Mesenchymal stem cell (in vitro differentiated cells and primary cell): ENCODE measurements around the gene BNIP3.

Source experiments
- DNase-seq: peaks from one replicate; pipeline ENCODE4 v3.0.0-alpha.2; 2013
- H2AFZ ChIP-seq: one replicate; pipeline ENCODE4 v1.6.1; 2013; ENCODE audit warnings: low read depth, mild to moderate bottlenecking, control low read depth, inconsistent platforms, low read length, moderate library complexity
- H2AK5ac ChIP-seq: 2 replicates; pipeline ENCODE4 v1.6.1; 2013; ENCODE audit warnings: low read length, moderate library complexity, mild to moderate bottlenecking, inconsistent platforms; ENCODE audit not compliant: severe bottlenecking
- H2BK120ac ChIP-seq: one replicate; pipeline ENCODE4 v1.6.1; 2013; ENCODE audit warnings: low read depth, mild to moderate bottlenecking, inconsistent platforms, low read length, moderate library complexity
- H2BK12ac ChIP-seq, 2 experiments: one replicate each; pipeline ENCODE4 v1.6.1; 2013; ENCODE audit warnings: inconsistent platforms in 2 of 2, low read length in 2 of 2, mild to moderate bottlenecking in 2 of 2, moderate library complexity in 2 of 2, control low read depth in 1 of 2
- H2BK15ac ChIP-seq: one replicate; pipeline ENCODE4 v1.6.1; 2013; ENCODE audit warnings: mild to moderate bottlenecking, low read depth, inconsistent platforms; ENCODE audit not compliant: poor library complexity, severe bottlenecking
- H2BK5ac ChIP-seq: 2 replicates; pipeline ENCODE4 v1.6.1; 2013; ENCODE audit warnings: low read depth, mild to moderate bottlenecking, low read length, control low read depth, inconsistent platforms; ENCODE audit not compliant: poor library complexity, severe bottlenecking
- H3K14ac ChIP-seq, 2 experiments: one replicate each; pipeline ENCODE4 v1.6.1; 2013; ENCODE audit warnings: inconsistent platforms in 2 of 2, low read length in 2 of 2, control low read depth in 1 of 2, mild to moderate bottlenecking in 1 of 2, moderate library complexity in 1 of 2
- H3K18ac ChIP-seq, 2 experiments: one replicate each; pipeline ENCODE4 v1.6.1; 2013; ENCODE audit warnings: inconsistent platforms in 2 of 2, low read length in 2 of 2, control low read depth in 1 of 2, low read depth in 1 of 2, mild to moderate bottlenecking in 1 of 2
- H3K23ac ChIP-seq, 2 experiments: one replicate each; pipeline ENCODE4 v1.6.1; 2013; ENCODE audit warnings: inconsistent platforms in 2 of 2, low read length in 2 of 2, mild to moderate bottlenecking in 2 of 2, moderate library complexity in 2 of 2, control low read depth in 1 of 2
- H3K27ac ChIP-seq: 2 replicates; pipeline ENCODE4 v1.5.1; 2013; ENCODE audit warnings: mild to moderate bottlenecking, moderate library complexity, low read length, control low read depth, inconsistent platforms; ENCODE audit not compliant: poor library complexity, severe bottlenecking
- H3K27me3 ChIP-seq, 2 experiments: 2 replicates each; pipeline versions ENCODE4 v1.6.1 to v1.7.0; 2013; ENCODE audit warnings: low read length in 2 of 2, mild to moderate bottlenecking in 2 of 2, moderate library complexity in 2 of 2, control low read depth in 1 of 2, inconsistent platforms in 1 of 2; ENCODE audit not compliant: control insufficient read depth in 1 of 2, insufficient read depth in 1 of 2
- H3K36me3 ChIP-seq, 2 experiments: 2 replicates each; pipeline versions ENCODE4 v1.6.1 to v1.7.0; 2013; ENCODE audit warnings: low read length in 2 of 2, control low read depth in 1 of 2, inconsistent platforms in 1 of 2, low read depth in 1 of 2, mild to moderate bottlenecking in 1 of 2; ENCODE audit not compliant: insufficient read depth in 2 of 2, control insufficient read depth in 1 of 2
- H3K4ac ChIP-seq, 2 experiments: one replicate each; pipeline ENCODE4 v1.6.1; 2013; ENCODE audit warnings: inconsistent platforms in 2 of 2, low read length in 2 of 2, mild to moderate bottlenecking in 2 of 2, moderate library complexity in 2 of 2, control low read depth in 1 of 2, low read depth in 1 of 2
- H3K4me1 ChIP-seq: 2 replicates; pipeline ENCODE4 v1.6.1; 2013; ENCODE audit warnings: low read depth, low read length, control low read depth; ENCODE audit not compliant: control insufficient read depth, insufficient read depth
- H3K4me2 ChIP-seq: 2 replicates; pipeline ENCODE4 v1.6.1; 2013; ENCODE audit warnings: low read length, mild to moderate bottlenecking, inconsistent platforms; ENCODE audit not compliant: poor library complexity, severe bottlenecking
- H3K4me3 ChIP-seq, 2 experiments: 2 replicates each; pipeline versions ENCODE4 v1.5.1 to v1.7.0; 2013; ENCODE audit warnings: low read length in 2 of 2, mild to moderate bottlenecking in 2 of 2, control low read depth in 1 of 2, low read depth in 1 of 2; ENCODE audit not compliant: insufficient read depth in 1 of 2
- H3K79me1 ChIP-seq: replicated peaks from 2 replicates; pipeline ENCODE4 v1.6.1; 2013; ENCODE audit warnings: mild to moderate bottlenecking, control low read depth, low read length, inconsistent platforms; ENCODE audit not compliant: poor library complexity, severe bottlenecking
- H3K9ac ChIP-seq: 2 replicates; pipeline ENCODE4 v1.7.0; 2013; ENCODE audit warnings: mild to moderate bottlenecking, low read length, moderate library complexity
- H3K9me3 ChIP-seq: 2 replicates; pipeline ENCODE4 v1.7.0; 2013; ENCODE audit warnings: mild to moderate bottlenecking, low read length; ENCODE audit not compliant: control insufficient read depth
- H4K8ac ChIP-seq: one replicate; pipeline ENCODE4 v1.6.1; 2013; ENCODE audit warnings: inconsistent platforms, mild to moderate bottlenecking, low read length, moderate library complexity
- H4K91ac ChIP-seq: one replicate; pipeline ENCODE4 v1.6.1; 2013; ENCODE audit warnings: mild to moderate bottlenecking, low read length, inconsistent platforms
- WGBS: methylation state at CpG from one replicate; pipeline ENCODE4 v1.1.7; 2013; ENCODE audit warnings: mixed read lengths; 5-methylcytosine and 5-hydroxymethylcytosine counted together

Gene BNIP3

GRCh38 chr10:131934769-131935168, 47.0 kb downstream of the BNIP3 start:
- H2BK12ac ChIP-seq = no peak overlapping the region
- WGBS = 90% methylated on average over 6 of the region's 8 CpGs
- no peak overlapping the region for H3K18ac ChIP-seq
- H4K91ac ChIP-seq = no peak overlapping the region
- peaks cover 36 to 37% of the 10 kb centered on the region in 2 experiments for H3K36me3 ChIP-seq
- no peak overlapping the region for H2BK15ac ChIP-seq
- H3K23ac ChIP-seq = no peak overlapping the region
- no peak for DNase-seq
- H3K27me3 ChIP-seq = no peaks in the 10 kb centered on the region
- H3K14ac ChIP-seq = no peak overlapping the region
- no peak overlapping the region for H3K9ac ChIP-seq
- H3K79me1 ChIP-seq = peaks cover 38% of the 10 kb centered on the region
- no peak overlapping the region for H2AFZ ChIP-seq
- H3K4me1 ChIP-seq = peaks cover 20% of the 10 kb centered on the region
- no peak overlapping the region for H2BK120ac ChIP-seq
- no peak overlapping the region for H3K27ac ChIP-seq
- no peak overlapping the region for H2BK5ac ChIP-seq
- H3K4me2 ChIP-seq = no peak overlapping the region
- H3K4ac ChIP-seq = no peak overlapping the region
- H3K9me3 ChIP-seq = no peaks in the 10 kb centered on the region
- no peak overlapping the region for H3K4me3 ChIP-seq
- H2AK5ac ChIP-seq = no peak overlapping the region
- H4K8ac ChIP-seq = no peak overlapping the region

- no peak overlapping the region for H3K4ac ChIP-seq
- 94% methylated on average over 2 of the region's 2 CpGs for WGBS
- no peak overlapping the region for H3K9ac ChIP-seq
- H2BK12ac ChIP-seq = no peak overlapping the region
- no peak overlapping the region for H2BK5ac ChIP-seq
- no peak overlapping the region for H4K8ac ChIP-seq
- H3K4me3 ChIP-seq = no peak overlapping the region
- H3K27ac ChIP-seq = no peak overlapping the region
- no peaks in the 10 kb centered on the region for H3K27me3 ChIP-seq
- H3K9me3 ChIP-seq = no peaks in the 10 kb centered on the region
- peaks cover 29% of the 10 kb centered on the region for H3K4me1 ChIP-seq
- H3K36me3 ChIP-seq = peaks cover 31 to 34% of the 10 kb centered on the region in 2 experiments
- peaks cover 32% of the 10 kb centered on the region for H3K79me1 ChIP-seq
- H2BK15ac ChIP-seq = no peak overlapping the region
- no peak overlapping the region for H3K23ac ChIP-seq
- H3K4me2 ChIP-seq = no peak overlapping the region
- H2AFZ ChIP-seq = no peak overlapping the region
- H3K14ac ChIP-seq = no peak overlapping the region
- H2AK5ac ChIP-seq = no peak overlapping the region
- no peak overlapping the region for H4K91ac ChIP-seq
- H2BK120ac ChIP-seq = no peak overlapping the region
- H3K18ac ChIP-seq = no peak overlapping the region
- DNase-seq = no peak
These were observed 48.0 kb downstream of the BNIP3 start for GRCh38 chr10:131933696-131934086.

GRCh38 chr10:131933016-131933695, 48.6 kb downstream of the BNIP3 start:
- 94% methylated on average over 17 of the region's 18 CpGs for WGBS
- no peak overlapping the region for H3K27ac ChIP-seq

GRCh38 chr10:131931981-131932380, 49.7 kb downstream of the BNIP3 start:
- H3K4me2 ChIP-seq = no peak overlapping the region
- no peak overlapping the region for H3K27ac ChIP-seq
- no peak overlapping the region for H3K23ac ChIP-seq
- H4K8ac ChIP-seq = no peak overlapping the region
- no peak overlapping the region for H2BK12ac ChIP-seq
- no peak overlapping the region for H3K9ac ChIP-seq
- H3K4ac ChIP-seq = no peak overlapping the region
- H4K91ac ChIP-seq = no peak overlapping the region
- peaks cover 21% of the 10 kb centered on the region for H3K79me1 ChIP-seq
- WGBS = 99% methylated on average over 12 of the region's 13 CpGs
- no peak overlapping the region for H3K18ac ChIP-seq
- no peak overlapping the region for H2AK5ac ChIP-seq
- H3K4me1 ChIP-seq = peaks cover 36% of the 10 kb centered on the region
- no peaks in the 10 kb centered on the region for H3K27me3 ChIP-seq
- no peak overlapping the region for H2BK15ac ChIP-seq
- no peak overlapping the region for H2AFZ ChIP-seq
- no peak overlapping the region for H2BK5ac ChIP-seq
- H3K4me3 ChIP-seq = no peak overlapping the region
- DNase-seq = no peak
- H3K14ac ChIP-seq = no peak overlapping the region
- no peak overlapping the region for H2BK120ac ChIP-seq
- no peaks in the 10 kb centered on the region for H3K9me3 ChIP-seq
- H3K36me3 ChIP-seq = peaks cover 21 to 22% of the 10 kb centered on the region in 2 experiments

More at GRCh38 chr10:131933016-131933695, 48.6 kb downstream of the BNIP3 start:
- Histone ChIP-seq H2AK5ac (no peak overlapping the region), H2AFZ (no peak overlapping the region), H3K4me2 (no peak overlapping the region), H3K14ac (no peak overlapping the region), H3K18ac (no peak overlapping the region), H4K8ac (no peak overlapping the region), H3K23ac (peak overlapping the region in 1 of 2 experiments; percentile 3), H2BK12ac (no peak overlapping the region), H3K36me3 (peaks cover 26 to 31% of the 10 kb centered on the region in 2 experiments), H3K79me1 (peaks cover 29% of the 10 kb centered on the region), H3K4me1 (peaks cover 33% of the 10 kb centered on the region), H2BK120ac (no peak overlapping the region), H2BK5ac (no peak overlapping the region), H2BK15ac (no peak overlapping the region), H4K91ac (peak overlapping the region; percentile 86), H3K9me3 (no peaks in the 10 kb centered on the region), H3K4ac (no peak overlapping the region), H3K9ac (no peak overlapping the region), H3K4me3 (no peak overlapping the region), H3K27me3 (no peaks in the 10 kb centered on the region)
- DNase-seq = no peak
